Fibroblast of skin of right biceps (primary cell): ENCODE results near the gene PIK3R2.
"Not testable (repeated sequence)": the region's sequence is repeated elsewhere in the genome, so short reads cannot be mapped to it uniquely, and the experiment has no call there.

Experiments used
- DNase-seq: peaks from one replicate; pipeline ENCODE4 v3.0.0-alpha.2; 2013

The PIK3R2 gene

DNA sequence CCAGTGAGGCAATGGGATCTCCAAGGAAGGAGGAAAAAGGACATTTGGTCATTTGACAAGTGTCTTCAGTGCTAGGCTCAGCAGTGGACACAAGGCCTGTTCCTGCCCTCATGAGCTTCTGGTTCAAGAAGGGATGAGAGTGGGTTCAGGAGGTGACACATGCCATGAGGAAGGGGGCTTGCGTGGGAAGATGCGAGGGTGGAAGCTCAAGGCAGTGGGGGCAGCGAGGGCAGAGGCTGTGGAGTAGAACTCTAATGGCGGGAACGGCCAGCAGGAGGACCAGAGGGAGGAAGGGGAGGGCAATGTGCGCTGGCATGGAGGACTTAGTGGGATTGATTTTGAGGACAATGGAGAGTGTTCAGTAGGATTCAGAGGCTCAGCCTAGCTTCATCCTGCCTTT lies 3.3 kb downstream of the PIK3R2 start:
- DNase-seq: no peak

DNA sequence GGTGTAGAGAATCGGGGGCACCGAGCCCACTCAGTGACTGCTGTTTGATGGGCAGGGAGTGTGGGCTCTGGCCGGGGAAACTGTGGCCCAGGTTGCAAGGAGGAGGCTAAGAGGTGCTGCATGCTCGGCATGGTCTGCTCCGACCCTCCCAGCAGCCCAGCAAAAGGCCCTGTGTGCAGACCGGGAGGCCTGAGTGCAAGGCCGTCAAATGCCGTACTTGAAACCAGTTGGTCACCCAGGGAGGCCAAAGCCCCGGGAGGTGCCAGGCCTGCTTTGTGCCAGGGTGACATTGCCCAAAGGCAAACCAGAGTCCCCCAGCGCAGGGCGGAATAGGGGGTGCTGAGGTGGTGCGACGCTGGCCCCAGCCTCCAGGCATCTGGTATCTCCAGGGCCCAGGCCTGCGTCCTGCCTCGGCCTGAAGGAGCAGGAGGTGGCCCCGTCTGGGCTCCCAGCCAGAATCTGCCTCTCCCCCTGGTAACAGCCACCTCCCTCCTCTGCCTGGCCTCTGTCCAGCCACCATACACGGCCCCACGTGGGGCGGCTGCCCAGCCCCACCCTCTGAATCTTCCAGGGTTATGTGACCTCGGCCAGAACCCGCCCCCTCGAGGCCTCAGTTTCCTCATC lies 4.0 kb downstream of the PIK3R2 start:
- peak; percentile 63 for DNase-seq

DNA sequence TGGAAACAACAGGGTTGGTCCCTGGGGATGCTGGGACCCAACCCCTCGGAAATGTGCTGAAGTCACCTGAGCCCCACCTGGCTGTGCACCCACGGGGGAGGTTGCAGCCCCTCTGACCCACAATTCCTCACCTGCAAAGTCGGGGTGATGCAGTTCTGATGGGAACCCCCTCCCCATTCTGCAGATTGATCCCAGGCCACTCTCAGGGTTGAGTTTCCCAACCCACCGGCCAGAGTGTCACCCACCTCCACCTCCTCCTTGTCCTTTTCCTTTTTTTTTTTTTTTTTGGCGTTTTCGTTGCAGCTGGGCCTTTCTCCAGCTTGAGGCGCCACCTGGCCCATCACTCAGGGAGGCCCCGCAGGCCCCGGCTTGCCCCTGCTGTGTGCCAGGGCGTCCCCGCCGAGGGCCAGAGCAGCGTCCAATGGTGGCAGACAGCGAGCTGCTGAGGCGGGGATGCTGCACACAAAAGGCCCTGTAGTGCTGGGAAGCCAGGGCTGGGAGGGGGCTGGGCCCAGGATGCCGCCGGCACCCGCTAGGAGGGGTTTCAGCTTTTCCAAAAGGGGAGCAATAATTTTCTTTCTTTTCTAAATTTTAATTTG lies 4.6 kb downstream of the PIK3R2 start:
- no peak for DNase-seq

DNA sequence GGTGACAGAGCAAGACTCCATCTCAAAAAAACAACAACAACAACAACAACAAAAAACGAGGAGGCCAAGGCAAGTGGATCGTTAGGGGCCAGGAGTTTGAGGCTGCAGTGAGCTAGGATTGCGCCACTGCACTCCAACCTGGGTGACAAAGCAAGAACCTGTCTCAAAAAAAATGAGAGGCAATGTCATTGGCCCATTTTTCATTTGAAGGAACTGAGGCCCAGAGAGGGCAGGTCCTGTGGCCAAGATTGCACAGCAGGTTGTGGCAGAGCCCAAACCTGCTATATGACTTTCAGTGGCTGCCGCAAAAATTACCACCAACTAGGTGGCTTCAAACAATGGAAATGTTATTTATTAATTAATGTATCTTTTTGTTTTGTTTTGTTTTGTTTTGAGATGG lies 5.5 kb downstream of the PIK3R2 start:
- no peak for DNase-seq

DNA sequence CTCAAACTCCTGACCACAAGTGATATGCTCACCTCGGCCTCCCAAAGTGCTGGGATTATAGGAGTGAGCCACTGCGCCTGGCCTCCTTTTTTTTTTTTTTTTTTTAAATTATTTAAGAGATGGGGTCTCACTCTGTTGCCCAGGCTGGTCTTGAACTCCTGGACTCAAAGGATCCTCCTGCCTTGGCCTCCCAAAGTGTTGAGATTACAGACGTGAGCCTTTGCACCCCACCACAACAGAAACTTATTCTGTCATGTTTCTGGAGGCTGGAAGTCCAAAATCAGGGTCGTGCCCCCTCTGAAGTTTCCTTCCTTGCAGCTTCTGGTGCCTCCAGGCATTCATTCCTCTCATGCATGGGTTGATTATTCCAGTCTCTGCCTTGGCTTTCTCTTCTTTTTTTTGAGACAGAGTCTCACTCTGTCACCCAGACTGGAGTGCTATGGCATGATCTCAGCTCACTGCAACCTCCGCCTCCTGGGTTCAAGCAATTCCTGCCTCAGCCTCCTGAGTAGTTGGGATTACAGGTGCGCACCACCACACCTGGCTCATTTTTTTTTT lies 6.2 kb downstream of the PIK3R2 start:
- not testable (repeated sequence) for DNase-seq

DNA sequence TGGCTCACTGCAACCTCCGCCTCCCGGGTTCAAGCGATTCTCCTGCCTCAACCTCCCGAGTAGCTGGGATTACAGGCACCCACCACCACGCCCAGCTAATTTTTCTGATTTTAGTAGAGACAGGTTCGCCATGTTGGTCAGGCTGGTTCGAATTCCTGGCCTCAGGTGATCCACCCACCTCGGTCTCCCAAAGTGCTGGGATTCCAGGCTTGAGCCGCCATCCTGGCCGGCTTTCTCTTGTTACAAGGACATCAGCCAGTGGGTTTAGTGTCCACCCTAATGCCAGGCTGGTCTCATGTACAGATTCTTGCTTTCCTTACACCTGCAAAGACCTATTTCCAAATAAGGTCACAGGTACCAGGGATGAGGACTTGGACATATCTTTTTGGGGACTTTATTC lies 6.8 kb downstream of the PIK3R2 start:
- DNase-seq: no peak

DNA sequence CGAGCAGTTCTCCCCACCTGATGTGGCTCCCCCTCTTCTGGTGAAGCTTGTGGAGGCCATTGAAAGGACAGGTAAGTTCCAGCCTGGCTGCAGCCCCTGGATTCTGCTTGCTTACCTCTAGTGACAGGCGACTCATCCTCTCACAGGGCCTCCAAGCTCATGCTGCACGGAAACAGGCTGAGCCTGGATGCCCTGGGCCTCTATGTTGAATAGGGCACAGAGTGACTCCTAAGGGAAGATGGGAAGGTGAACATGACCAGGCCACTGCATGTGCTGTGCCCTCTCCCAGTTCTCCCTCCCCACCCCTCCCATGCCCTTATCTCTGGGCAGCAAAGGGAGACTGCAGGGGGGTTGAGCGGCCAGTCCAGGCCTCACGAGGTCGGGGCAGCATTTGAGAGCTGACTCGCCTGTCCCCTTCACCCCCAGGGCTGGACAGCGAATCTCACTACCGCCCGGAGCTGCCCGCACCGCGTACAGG lies 7.6 kb downstream of the PIK3R2 start:
- DNase-seq: no peak

DNA sequence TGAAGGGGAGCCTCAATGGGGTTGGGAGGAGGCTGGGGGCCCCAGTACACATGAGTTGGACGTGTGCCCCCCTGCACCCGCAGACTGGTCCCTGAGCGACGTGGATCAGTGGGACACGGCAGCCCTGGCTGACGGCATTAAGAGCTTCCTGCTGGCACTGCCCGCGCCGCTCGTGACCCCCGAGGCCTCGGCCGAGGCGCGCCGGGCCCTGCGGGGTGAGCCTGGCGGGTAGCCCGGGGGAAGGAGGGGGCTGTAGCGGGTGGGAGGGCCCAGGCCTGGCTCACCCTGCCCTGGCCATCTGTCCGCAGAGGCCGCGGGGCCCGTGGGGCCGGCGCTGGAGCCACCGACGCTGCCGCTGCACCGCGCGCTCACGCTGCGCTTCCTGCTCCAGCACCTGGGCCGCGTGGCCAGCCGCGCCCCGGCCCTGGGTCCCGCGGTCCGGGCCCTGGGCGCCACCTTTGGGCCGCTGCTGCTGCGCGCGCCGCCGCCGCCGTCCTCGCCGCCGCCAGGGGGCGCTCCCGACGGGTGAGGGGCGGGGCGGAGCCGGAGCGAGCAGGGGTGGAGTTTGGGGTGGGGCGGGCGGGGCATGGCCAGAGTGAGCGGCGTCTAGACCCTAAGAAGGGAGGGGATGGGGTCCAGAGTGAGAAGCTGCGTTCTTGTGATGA lies 8.1 kb downstream of the PIK3R2 start:
- peak; percentile 66 for DNase-seq

DNA sequence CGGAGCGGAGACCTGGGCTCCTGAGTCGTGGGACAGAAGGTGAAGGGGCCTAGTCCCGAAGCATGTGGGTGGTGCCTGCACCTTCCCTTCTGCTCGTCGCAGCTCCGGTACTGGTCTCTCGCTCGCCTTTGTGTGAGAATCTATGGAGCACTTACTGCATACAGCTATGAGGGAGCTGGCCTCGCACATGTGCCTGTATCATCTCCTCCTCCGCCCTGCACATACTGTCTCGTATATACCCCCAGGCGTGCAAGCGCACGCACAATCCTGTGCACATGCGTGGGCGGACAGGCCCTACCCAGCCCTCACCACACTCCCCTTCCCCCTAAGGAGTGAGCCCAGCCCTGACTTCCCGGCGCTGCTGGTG lies 8.7 kb downstream of the PIK3R2 start:
- no peak for DNase-seq

DNA sequence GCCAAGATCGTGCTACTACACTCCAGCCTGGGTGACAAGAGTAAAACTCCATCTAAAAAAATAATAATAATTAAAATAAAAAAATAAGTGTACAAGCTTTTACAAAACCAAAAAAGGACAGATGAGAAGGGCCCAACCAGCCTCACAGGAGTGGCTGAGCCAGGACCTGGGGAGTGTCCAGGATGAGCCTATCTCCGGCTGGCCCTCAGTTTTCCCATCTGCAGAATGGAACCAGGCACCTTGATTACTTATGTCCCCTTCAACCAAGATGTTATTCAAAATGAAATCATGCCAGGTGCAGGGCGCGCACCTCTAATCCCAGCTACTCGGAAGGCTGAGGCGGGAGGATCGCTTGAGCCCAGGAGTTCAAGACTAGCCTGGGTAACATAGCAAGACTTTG lies 11.1 kb downstream of the PIK3R2 start:
- no peak for DNase-seq

DNA sequence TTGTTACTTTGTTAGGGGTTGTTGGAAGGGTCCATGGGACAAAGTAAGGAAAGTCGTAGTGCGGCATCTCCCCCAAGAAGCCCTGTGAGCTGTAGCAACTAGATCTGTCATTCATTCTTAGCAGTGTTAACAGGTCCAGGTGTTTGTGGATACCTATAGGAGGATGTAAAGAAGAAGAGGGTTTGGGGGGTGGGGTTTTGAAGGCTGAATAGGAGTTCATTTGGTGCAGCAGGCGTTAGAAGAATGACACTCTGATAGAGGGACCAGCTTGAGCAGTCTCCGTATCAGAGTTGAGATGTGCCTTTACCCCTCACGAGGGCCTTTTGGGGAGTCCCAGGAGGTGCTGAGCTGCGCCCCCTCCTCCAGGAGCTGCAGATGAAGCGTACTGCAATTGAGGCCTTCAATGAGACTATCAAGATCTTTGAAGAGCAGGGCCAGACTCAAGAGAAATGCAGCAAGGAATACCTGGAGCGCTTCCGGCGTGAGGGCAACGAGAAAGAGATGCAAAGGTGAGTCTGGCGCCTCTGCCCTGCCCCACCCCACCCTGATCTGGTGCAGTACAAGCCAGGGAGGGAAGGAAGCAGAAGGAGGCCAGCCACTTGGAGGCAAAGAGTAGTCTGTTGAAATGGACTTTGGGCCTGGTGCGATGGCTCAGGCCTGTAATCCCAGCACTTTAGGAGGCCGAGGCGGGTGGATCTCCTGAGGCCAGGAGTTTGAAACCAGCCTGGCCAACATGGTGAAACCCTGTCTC lies 13.0 kb downstream of the PIK3R2 start:
- DNase-seq: no peak

DNA sequence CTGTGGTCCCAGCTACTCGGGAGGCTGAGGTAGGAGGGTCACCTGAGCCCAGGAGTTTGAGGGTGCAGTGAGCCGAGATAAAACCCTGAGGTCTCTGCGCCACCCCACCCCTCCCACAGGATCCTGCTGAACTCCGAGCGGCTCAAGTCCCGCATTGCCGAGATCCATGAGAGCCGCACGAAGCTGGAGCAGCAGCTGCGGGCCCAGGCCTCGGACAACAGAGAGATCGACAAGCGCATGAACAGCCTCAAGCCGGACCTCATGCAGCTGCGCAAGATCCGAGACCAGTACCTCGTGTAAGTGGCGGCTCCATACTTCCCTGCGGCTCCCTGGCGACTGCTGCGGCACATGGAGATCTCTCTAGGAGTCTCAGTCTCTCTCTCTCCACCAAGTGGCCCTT lies 14.0 kb downstream of the PIK3R2 start:
- DNase-seq: no peak

DNA sequence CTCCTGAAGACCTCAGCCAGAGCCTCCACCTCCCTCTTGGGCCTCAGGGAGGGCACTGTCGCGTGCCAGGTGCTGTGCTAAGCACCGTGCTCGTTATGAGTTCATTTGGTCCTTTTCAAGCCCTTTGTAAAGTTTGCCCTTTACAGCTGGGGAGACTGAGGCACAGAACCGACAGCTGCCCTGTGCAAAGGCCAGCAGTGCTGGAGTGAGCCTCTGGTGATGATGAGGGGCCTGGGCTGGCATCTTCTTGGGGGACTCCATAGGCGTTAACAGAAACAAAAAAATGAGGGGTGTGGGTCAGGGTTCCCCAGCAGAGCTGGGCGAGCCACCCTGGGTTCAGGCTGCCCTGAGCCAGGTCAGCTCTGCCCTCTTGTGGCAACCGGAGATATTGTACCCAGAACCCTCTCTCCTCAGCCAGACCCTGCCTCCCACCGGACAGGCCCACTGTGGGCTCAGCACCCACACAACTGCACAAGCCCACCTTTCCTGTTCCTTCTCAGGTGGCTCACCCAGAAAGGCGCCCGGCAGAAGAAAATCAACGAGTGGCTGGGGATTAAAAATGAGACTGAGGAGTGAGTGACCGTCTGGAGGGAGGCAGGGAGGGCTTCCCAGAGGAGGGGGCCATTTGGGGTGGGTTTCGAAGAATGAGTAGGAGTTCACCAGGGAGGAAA lies 15.1 kb downstream of the PIK3R2 start:
- DNase-seq: peak; percentile 20

DNA sequence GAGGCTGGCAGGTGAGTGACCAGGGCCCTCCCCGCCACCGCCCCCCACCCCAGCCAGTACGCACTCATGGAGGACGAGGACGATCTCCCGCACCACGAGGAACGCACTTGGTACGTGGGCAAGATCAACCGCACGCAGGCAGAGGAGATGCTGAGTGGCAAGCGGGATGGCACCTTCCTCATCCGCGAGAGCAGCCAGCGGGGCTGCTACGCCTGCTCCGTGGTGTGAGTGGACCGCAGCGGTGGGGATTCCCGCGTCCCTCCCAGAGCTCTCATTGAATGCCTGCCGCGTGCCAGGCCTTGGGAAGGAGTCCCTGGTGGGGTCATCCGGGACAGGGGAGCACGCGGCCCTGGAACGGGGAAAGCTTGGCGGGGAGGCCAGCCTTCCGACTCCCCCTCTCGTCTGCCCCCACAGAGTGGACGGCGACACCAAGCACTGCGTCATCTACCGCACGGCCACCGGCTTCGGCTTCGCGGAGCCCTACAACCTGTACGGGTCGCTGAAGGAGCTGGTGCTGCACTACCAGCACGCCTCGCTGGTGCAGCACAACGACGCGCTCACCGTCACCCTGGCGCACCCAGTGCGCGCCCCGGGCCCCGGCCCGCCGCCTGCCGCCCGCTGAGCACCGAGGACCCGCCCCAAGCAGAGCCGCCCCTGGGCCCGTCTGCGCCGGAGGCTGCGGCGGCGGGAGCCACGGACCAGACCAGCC lies 15.9 kb downstream of the PIK3R2 start:
- no peak for DNase-seq

DNA sequence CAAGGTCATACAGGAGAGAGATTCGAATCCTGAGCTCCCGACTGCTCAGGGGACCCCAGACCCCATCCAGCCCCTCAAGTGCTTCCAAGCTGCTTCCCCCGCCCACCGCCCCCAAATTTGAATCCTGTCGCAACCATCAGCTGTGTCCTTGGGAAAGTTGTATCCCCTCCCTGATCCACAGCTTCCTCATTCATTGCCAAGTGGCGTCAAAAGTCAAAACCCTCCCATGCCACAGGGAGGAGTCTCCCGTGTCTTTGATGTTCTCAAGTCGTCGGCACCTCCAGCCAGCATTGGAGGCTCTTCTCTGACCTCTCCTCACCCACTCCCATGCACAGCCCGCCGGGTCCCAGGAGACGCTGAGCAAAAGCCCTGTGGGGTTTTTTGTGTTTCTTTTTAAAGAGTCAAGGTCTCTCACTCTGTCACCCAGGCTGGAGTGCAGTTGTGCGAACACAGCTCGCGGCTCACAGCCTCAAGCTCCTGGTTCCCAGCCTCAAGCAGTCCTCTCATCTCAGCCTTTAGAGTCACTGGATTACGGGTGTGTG lies 17.8 kb downstream of the PIK3R2 start:
- DNase-seq: no peak

DNA sequence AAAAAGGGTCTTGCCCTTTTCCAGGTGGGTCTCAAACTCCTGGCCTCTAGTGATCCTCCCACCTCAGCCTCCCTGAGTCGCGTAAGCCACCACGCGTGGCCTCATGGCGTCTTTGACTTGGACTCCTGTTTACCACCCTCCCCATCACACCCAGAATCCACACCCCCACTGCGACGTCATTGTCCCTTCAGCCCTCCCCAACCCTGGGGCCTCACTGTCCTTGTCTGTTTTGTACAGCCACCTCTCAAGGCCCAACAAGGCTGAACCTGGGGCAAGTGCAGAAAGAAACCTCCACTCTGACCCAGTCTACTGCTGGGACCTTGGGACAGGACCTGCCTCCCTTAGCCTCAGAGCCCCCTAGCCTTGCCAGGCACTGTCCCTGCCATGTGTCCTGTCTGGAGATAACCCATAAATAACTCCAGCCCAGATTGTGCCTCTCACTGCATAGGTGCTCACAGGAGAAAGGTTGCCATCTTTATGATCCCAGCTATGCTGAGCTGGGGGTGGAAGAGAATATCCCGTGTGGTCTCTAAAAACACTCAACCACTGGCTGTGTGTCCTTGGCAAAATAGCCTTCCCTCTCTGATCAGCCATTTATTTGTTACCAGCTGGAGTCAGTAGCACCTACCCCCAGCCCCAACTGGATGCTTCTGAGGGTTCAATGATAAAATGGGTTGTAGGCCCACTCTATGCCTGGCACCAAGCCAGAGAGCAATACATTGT lies 18.8 kb downstream of the PIK3R2 start:
- no peak for DNase-seq

DNA sequence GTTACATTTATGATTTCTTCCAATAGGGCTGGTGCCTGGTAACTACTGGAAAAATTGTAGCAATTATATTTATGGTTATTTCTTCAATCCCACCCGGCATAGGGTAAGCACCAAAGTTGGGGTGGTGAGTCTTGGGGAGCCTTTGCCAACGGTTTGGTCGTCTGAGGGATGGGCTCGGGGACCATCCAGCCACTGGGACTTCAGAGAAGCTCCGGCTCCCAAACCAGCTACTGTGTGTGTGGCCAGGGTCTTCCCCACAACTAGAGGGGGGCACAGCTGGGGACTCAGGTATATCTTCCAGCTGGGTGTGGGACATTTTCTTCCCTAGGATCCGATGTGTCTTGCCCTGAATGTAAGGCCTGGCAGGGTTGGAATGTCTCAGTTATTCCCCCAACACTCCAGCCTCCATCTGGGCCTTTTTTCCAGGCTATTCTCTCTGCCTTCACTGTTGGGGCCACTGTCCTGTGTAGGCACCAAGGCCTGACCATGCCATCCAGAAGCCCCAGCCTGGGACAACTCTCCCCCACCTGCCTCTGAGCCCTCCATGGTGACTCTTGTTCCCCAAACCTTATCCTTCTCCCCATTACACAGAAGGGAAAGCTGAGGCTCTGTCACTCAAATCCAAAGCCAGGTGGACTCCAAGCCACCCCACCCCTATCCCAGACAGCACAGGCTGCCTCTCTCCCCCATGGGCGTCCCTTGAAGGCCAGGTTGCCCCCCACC lies 19.5 kb downstream of the PIK3R2 start:
- DNase-seq: no peak

DNA sequence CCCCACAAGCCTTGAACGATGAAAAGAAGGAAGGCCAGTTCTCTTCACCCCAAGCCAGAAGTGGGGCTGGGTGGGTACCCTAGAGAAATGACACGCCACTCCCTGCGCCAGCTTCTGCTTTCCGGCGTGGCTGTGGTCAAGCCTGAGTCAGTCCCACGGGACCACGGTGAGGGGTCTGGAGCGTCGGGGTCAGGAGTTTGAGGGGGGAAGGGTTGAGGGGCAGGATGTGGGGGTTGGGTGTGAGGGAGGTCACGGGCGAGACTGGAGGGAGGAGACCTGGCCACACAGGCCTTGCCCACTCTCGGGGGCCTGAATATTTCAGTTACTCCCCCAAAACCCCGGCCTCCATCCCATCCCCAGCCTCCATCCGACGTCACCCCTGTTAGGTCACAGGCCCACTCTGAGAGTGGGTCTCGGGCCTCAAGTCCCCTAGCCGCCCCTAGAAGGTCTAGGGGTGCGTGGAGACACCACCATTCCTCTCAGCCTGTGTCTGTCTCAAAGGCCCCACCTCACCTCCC lies 20.1 kb downstream of the PIK3R2 start:
- DNase-seq: peak; percentile 42

DNA sequence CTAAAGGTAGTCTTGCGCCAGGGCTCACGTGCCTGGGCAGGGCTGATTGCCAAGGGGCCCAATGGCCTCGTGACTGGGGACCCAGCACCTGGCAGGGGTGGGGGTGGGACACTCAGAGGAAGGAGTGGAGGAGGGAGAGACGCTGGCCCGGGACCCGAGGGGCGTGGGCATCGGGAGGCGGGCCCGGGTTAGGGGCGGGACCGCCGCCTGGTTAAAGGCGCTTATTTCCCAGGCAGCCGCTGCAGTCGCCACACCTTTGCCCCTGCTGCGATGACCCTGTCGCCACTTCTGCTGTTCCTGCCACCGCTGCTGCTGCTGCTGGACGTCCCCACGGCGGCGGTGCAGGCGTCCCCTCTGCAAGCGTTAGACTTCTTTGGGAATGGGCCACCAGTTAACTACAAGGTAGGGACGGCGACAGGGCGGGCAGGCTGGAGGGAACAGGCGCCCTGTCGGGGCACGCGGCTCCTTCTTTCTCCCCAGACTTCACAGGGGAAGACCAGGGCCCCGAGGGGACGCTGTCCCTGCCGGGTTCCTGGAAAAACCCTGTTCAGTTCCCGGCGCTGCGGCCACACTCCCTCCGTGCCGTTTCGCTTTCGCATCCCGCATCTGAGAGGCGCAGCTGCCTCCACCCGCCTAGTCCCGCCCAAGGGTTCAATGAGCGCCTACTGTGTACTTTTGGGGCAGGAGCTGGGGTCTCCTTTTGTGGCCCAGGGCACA lies 20.8 kb downstream of the PIK3R2 start, which contains the start of gene IFI30:
Gene IFI30, plus strand, starts transcription at position 242 of the 717 bp plus-strand sequence. Its CDS starts 29 bp downstream, at position 271.
- peak; percentile 36 for DNase-seq
